DOHH2 (cell line): ENCODE data around the gene MRGPRX3.

Experiments used
- H3F3A ChIP-seq: fragments of 200-600 bp; sonication (generic), shearing (Covaris generic); 2 replicates; pipeline ENCODE4 v1.6.0; 2016; ENCODE audit warnings: antibody characterized with exemption, mild to moderate bottlenecking; ENCODE audit not compliant: control insufficient read depth, insufficient read depth
- H3K27ac ChIP-seq: fragments of 200-600 bp; sonication (generic); 2 replicates; pipeline ENCODE4 v1.5.1; 2014; ENCODE audit warnings: low read depth, mild to moderate bottlenecking, low read length, moderate library complexity
- H3K27me3 ChIP-seq: fragments of 200-600 bp; sonication (generic); 2 replicates; pipeline ENCODE4 v1.6.1; 2014; ENCODE audit warnings: mild to moderate bottlenecking, low read length, mixed read lengths; ENCODE audit not compliant: control insufficient read depth
- H3K36me3 ChIP-seq: fragments of 200-600 bp; sonication (generic); 2 replicates; pipeline ENCODE4 v1.6.1; 2014; ENCODE audit warnings: mild to moderate bottlenecking, low read length, moderate library complexity, mixed read lengths; ENCODE audit not compliant: control insufficient read depth
- H3K4me1 ChIP-seq: fragments of 200-600 bp; sonication (generic); 2 replicates; pipeline ENCODE4 v1.6.1; 2014; ENCODE audit warnings: mild to moderate bottlenecking, low read length, mixed read lengths; ENCODE audit not compliant: control insufficient read depth
- H3K4me2 ChIP-seq: fragments of 200-600 bp; sonication (generic); 2 replicates; pipeline ENCODE4 v1.6.0; 2014; ENCODE audit warnings: mild to moderate bottlenecking, low read length, moderate library complexity
- H3K4me3 ChIP-seq: fragments of 200-600 bp; sonication (generic); 2 replicates; pipeline ENCODE4 v1.5.1; 2014; ENCODE audit warnings: mild to moderate bottlenecking, low read length, mixed read lengths
- H3K79me2 ChIP-seq: fragments of 200-600 bp; sonication (generic); 2 replicates; pipeline ENCODE4 v1.6.1; 2014; ENCODE audit warnings: mild to moderate bottlenecking, low read length, mixed read lengths; ENCODE audit not compliant: control insufficient read depth
- H3K9me2 ChIP-seq: fragments of 200-600 bp; sonication (generic); replicated peaks from 2 replicates; pipeline ENCODE4 v1.6.1; 2014; ENCODE audit warnings: mild to moderate bottlenecking, low read length, mixed read lengths; ENCODE audit not compliant: control insufficient read depth
- H3K9me3 ChIP-seq: fragments of 200-600 bp; sonication (generic); 2 replicates; pipeline ENCODE4 v1.6.1; 2014; ENCODE audit warnings: antibody characterized with exemption, low read length, mixed read lengths; ENCODE audit not compliant: control insufficient read depth, insufficient read depth
- H4K20me1 ChIP-seq: fragments of 200-600 bp; sonication (generic); 2 replicates; pipeline ENCODE4 v1.6.0; 2014; ENCODE audit warnings: low read depth, mild to moderate bottlenecking, antibody characterized with exemption, low read length, moderate library complexity; ENCODE audit not compliant: control insufficient read depth, insufficient read depth
- CTCF ChIP-seq: fragments of 200-600 bp; sonication (generic); IDR thresholded peaks from one replicate; pipeline ENCODE4 v1.5.1; 2014; ENCODE audit warnings: antibody characterized with exemption, mild to moderate bottlenecking, low read depth, low read length; ENCODE audit not compliant: poor library complexity, severe bottlenecking
- EZH2phosphoT487 ChIP-seq: fragments of 200-600 bp; sonication (generic); IDR thresholded peaks from 2 replicates; pipeline ENCODE4 v1.6.1; 2017; ENCODE audit warnings: borderline replicate concordance, mild to moderate bottlenecking, antibody characterized with exemption, low read length, moderate library complexity, mixed read lengths

Gene MRGPRX3

DNA sequence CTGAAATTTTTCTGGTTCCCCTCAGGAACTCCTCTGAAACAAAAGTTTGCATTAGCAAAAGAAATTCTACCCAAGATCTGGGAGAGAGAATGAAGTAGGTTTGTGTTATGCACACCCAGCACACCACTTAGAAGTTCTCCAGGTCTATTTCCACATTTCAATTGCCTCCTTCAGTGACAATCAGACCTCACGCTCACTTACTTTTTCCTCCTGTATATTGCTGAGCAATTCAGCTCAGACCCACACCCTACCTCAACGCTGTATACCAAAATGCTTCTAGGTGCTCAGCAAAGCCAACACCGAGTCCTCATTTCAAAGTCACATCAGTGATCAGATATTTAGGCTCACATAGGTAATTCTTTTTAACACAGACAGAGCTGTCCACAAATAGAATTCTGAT lies 19.2 kb downstream of the MRGPRX3 start:
- no peak overlapping the region for H3K4me3 ChIP-seq
- no peaks in the 10 kb centered on the region for H4K20me1 ChIP-seq
- TF ChIP-seq EZH2phosphoT487 = no peak
- TF ChIP-seq CTCF = no peak
- H3K9me2 ChIP-seq = no peaks in the 10 kb centered on the region
- no peaks in the 10 kb centered on the region for H3F3A ChIP-seq
- peaks cover 10% of the 10 kb centered on the region; the same call in 1 of the 2 replicates for H3K27me3 ChIP-seq
- H3K4me1 ChIP-seq = no peaks in the 10 kb centered on the region
- H3K79me2 ChIP-seq = no peaks in the 10 kb centered on the region
- H3K4me2 ChIP-seq = no peak overlapping the region
- H3K36me3 ChIP-seq = no peaks in the 10 kb centered on the region
- H3K9me3 ChIP-seq = no peaks in the 10 kb centered on the region
- H3K27ac ChIP-seq = no peak overlapping the region

GRCh38 chr11:18168372-18168771 lies 36.0 kb downstream of the MRGPRX3 start:
- Histone ChIP-seq H4K20me1 (no peaks in the 10 kb centered on the region), H3K27ac (no peak overlapping the region), H3K4me1 (no peaks in the 10 kb centered on the region), H3K27me3 (no peaks in the 10 kb centered on the region; the same call in 1 of the 2 replicates), H3K79me2 (no peaks in the 10 kb centered on the region), H3K9me3 (no peaks in the 10 kb centered on the region), H3K4me2 (no peak overlapping the region), H3K9me2 (no peaks in the 10 kb centered on the region), H3F3A (no peaks in the 10 kb centered on the region), H3K36me3 (no peaks in the 10 kb centered on the region), H3K4me3 (no peak overlapping the region)
- TF ChIP-seq EZH2phosphoT487 (no peak), CTCF (no peak)

DNA sequence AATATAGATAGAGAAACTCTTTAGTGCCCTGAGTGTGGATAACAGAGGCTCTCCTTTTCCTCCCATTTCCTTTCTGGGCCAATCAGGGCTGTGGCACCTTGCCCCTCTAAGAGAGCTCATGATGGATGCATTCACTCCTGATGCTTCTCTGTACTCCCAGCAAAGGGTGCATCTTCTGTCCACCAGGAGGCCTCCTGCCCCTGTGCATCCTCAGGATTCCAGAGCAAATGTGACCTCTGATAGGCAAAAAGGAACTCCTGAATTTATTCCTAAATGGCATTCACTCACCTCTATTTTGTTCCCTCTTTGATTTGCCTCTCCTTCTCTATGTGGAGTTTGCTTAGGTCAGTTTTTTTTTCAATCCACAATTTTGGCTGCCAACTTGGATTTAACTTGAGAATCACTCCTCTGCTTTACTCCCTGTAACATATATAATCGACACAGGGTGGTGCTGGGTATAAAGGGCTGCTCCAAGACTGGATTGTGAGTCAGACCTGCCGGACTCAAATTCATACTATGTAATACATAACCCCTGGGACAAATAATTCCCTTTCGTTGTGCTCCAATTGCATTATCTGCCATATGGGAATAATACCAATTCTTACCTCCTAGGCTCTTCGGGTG lies 39.1 kb downstream of the MRGPRX3 start:
- Histone ChIP-seq H4K20me1 (no peaks in the 10 kb centered on the region), H3K79me2 (no peaks in the 10 kb centered on the region), H3K27me3 (peaks cover 3% of the 10 kb centered on the region; the same call in 1 of the 2 replicates), H3K4me1 (no peaks in the 10 kb centered on the region), H3F3A (no peaks in the 10 kb centered on the region), H3K4me2 (no peak overlapping the region), H3K9me3 (no peaks in the 10 kb centered on the region), H3K9me2 (no peaks in the 10 kb centered on the region), H3K36me3 (no peaks in the 10 kb centered on the region), H3K27ac (no peak overlapping the region), H3K4me3 (no peak overlapping the region)
- TF ChIP-seq CTCF (peak; percentile 63), EZH2phosphoT487 (no peak)
